DMS 273 (cell line): ENCODE data around the gene UBE2J2.

Source experiments
- DNase-seq: peaks from one replicate; lab custom pipeline; 2025; ENCODE audit not compliant: unreplicated experiment; lab: John Stamatoyannopoulos, UW

UBE2J2 gene

GRCh38 chr1:1230656-1231399 lies 42.8 kb downstream of the UBE2J2 start:
- peak; percentile 78 for DNase-seq

- no peak for DNase-seq
Measured at GRCh38 chr1:1229770-1230169, 43.9 kb downstream of the UBE2J2 start.

- no peak for DNase-seq
Measured at GRCh38 chr1:1228596-1229321, 44.9 kb downstream of the UBE2J2 start.

- DNase-seq, result no peak
Measured at GRCh38 chr1:1228187-1228586, 45.5 kb downstream of the UBE2J2 start.

- DNase-seq, result no peak
Measured at GRCh38 chr1:1227386-1227785, 46.3 kb downstream of the UBE2J2 start.

- DNase-seq, result no peak
Measured at GRCh38 chr1:1226566-1227362, 46.9 kb downstream of the UBE2J2 start.

GRCh38 chr1:1225913-1226312 lies 47.7 kb downstream of the UBE2J2 start:
- no peak for DNase-seq

GRCh38 chr1:1225238-1225845 lies 48.3 kb downstream of the UBE2J2 start:
- no peak for DNase-seq

- no peak for DNase-seq
Measured at GRCh38 chr1:1223891-1224290, 49.8 kb downstream of the UBE2J2 start.

- DNase-seq, result no peak
Measured at GRCh38 chr1:1223321-1223720, 50.3 kb downstream of the UBE2J2 start.

GRCh38 chr1:1222575-1223225 lies 51.0 kb downstream of the UBE2J2 start:
- DNase-seq, result no peak

- DNase-seq, result no peak
Measured at GRCh38 chr1:1221887-1222574, 51.6 kb downstream of the UBE2J2 start.

GRCh38 chr1:1220197-1220596 lies 53.5 kb downstream of the UBE2J2 start:
- DNase-seq, result no peak

GRCh38 chr1:1219341-1219740 lies 54.3 kb downstream of the UBE2J2 start:
- DNase-seq, result no peak

- DNase-seq, result no peak
Measured at GRCh38 chr1:1218524-1219200, 55.0 kb downstream of the UBE2J2 start.

- DNase-seq, result no peak
Measured at GRCh38 chr1:1217621-1218523, 55.8 kb downstream of the UBE2J2 start.

GRCh38 chr1:1216770-1217620 lies 56.7 kb downstream of the UBE2J2 start:
- no peak for DNase-seq
